ENCODE measurements around the gene EBF4.

DNA sequence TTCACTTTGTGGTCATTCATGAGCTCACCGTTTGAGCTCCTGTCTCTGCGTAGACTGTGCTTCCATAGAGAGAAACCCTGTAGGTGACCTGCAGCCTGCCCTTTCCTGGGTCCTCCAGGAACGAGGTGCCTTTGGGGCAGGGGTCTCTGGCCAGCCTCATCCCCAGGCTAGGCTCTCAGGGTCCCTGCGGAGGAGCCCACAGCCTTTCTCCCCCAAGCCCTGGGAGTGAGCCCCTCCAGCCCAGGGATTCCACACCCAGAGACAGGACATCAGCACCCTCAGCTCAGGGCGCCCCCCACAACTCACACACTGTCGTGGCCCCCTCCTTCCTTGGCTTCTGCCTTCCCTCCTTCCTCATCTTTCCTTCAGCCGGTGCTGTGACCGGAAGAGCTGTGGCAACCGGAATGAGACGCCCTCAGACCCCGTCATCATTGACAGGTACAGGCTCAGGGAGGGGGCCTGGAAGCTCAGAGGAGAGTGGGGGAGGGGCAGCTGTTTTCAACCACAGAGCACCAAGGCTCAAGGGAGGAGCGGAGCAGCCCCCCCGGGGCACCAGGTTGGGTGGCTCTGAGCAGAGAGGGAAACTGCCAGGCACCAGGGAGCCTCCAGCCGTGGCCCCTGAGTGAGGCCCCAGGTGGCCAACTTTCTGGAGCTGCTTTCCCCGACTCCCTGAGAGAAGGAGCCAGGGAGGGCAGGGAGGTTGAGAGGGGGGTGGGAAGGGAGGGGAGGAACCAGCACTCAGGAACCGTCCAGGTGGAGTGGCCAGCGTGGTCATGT, 16.8 kb downstream of the EBF4 start:
- TF ChIP-seq, protein P1, sequence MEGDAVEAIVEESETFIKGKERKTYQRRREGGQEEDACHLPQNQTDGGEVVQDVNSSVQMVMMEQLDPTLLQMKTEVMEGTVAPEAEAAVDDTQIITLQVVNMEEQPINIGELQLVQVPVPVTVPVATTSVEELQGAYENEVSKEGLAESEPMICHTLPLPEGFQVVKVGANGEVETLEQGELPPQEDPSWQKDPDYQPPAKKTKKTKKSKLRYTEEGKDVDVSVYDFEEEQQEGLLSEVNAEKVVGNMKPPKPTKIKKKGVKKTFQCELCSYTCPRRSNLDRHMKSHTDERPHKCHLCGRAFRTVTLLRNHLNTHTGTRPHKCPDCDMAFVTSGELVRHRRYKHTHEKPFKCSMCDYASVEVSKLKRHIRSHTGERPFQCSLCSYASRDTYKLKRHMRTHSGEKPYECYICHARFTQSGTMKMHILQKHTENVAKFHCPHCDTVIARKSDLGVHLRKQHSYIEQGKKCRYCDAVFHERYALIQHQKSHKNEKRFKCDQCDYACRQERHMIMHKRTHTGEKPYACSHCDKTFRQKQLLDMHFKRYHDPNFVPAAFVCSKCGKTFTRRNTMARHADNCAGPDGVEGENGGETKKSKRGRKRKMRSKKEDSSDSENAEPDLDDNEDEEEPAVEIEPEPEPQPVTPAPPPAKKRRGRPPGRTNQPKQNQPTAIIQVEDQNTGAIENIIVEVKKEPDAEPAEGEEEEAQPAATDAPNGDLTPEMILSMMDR (IDR thresholded peaks at IDR 0.05; ENCODE audit: control extremely low read depth in 1 of 3, insufficient read depth in 1 of 3, low read depth in 1 of 3, low read length in 3 of 3): no peak
- no peak for TF ChIP-seq SAP30 (IDR thresholded peaks at IDR 0.05; ENCODE audit: insufficient read depth, insufficient replicate concordance, low read length)
- TF ChIP-seq SP2 (IDR thresholded peaks at IDR 0.05; ENCODE audit: low read length): no peak
- TF ChIP-seq POLR2A (IDR thresholded peaks at IDR 0.05; ENCODE audit: control extremely low read depth in 1 of 2, low read depth in 2 of 2, low read length in 2 of 2): no peak
- no peak for TF ChIP-seq YY1 (IDR thresholded peaks at IDR 0.05; ENCODE audit: low read depth, low read length)
- no peak for TF ChIP-seq POLR2AphosphoS5 (IDR thresholded peaks at IDR 0.05; ENCODE audit: low read depth, low read length)
- no peak for TF ChIP-seq ZNF274 (IDR thresholded peaks at IDR 0.05; ENCODE audit: borderline replicate concordance, extremely low read depth, low read length)
- TF ChIP-seq TAF1 (IDR thresholded peaks at IDR 0.05; ENCODE audit: low read depth, low read length): no peak
- no peak for TF ChIP-seq SP1 (IDR thresholded peaks at IDR 0.05; ENCODE audit: low read depth, low read length)
- TF ChIP-seq GTF2F1 (IDR thresholded peaks at IDR 0.05; ENCODE audit: borderline replicate concordance, low read depth, low read length): no peak
- TF ChIP-seq RNF2 (IDR thresholded peaks at IDR 0.05; ENCODE audit: borderline replicate concordance, low read depth, low read length, missing control alignments, poor library complexity, severe bottlenecking): no peak
- TF ChIP-seq, protein P2, sequence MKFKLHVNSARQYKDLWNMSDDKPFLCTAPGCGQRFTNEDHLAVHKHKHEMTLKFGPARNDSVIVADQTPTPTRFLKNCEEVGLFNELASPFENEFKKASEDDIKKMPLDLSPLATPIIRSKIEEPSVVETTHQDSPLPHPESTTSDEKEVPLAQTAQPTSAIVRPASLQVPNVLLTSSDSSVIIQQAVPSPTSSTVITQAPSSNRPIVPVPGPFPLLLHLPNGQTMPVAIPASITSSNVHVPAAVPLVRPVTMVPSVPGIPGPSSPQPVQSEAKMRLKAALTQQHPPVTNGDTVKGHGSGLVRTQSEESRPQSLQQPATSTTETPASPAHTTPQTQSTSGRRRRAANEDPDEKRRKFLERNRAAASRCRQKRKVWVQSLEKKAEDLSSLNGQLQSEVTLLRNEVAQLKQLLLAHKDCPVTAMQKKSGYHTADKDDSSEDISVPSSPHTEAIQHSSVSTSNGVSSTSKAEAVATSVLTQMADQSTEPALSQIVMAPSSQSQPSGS (IDR thresholded peaks at IDR 0.05; ENCODE audit: low read length): no peak
- TF ChIP-seq FOSL1 (IDR thresholded peaks at IDR 0.05; ENCODE audit: insufficient read depth, low read depth, low read length): no peak
- no peak for TF ChIP-seq SRF (IDR thresholded peaks at IDR 0.05; ENCODE audit: low read depth, low read length)

Data from H1 (cell line).